ENCODE data around the gene CCDC43.

Gene CCDC43

GRCh38 chr17:44628243-44629188, 61.1 kb downstream of the CCDC43 start:
- DNase-seq (ENCODE audit: low read depth in 4 of 4, low spot score in 1 of 4), result no peak

DNA sequence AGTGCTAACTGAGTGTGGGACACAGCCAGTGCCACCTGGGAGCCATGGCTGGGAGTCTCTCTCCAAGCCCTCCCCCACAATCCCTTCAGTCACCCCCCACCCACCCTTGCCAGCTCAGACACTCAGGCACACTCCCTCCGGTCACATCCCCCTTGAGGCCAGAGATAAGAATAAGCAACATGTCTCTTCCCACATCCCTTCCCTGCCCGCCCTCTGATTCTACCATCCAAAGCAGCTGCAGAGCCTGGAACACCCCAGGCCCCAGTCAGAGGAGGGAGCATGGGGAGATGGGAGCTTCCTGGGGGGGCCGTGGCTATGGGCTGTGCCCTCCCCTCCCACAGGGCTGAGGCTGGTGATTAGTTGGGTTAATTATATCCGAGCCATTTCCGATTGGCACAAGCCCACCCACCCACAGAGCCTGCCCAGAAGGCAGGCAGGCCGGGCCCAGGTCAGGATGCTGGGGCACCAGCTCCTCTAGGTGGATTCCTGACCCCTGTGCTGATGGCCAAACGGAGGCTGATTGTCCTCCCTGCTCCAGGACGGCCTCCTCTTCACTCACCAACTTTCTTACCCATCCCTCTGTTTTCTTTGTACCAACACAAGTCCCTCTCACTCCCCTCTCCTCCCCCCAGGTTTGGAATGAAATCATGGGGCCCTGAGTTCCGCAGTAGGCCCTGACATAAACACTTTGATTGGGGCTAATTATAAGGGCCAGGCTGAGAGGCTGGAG, 61.9 kb downstream of the CCDC43 start:
- DNase-seq (ENCODE audit: low read depth in 4 of 4, low spot score in 1 of 4), result no peak
